Common myeloid progenitor, CD34-positive (primary cell): ENCODE results near the gene TCAP.
"Not testable (repeated sequence)": the region's sequence is repeated elsewhere in the genome, so short reads cannot be mapped to it uniquely, and the experiment has no call there.

Experiments
- CTCF ChIA-PET: fragments of 350-600 bp; sonication (Branson Sonifier 250); formaldehyde crosslinking; loops from one replicate; lab custom pipeline; 2021; ENCODE audit warnings: antibody characterized with exemption; lab: Charles Lee
- POLR2A ChIA-PET: fragments of 350-600 bp; sonication (Branson Sonifier 250); formaldehyde crosslinking; loops from one replicate; lab custom pipeline; 2021; ENCODE audit warnings: antibody characterized with exemption; lab: Charles Lee
- DNase-seq, 3 donors: peaks; one replicate each; pipeline versions ENCODE4 v3.0.0 to v3.0.0-alpha.2; 2013
- H3K27ac ChIP-seq, 2 experiments: 1 replicate in 1 of 2; 2 replicates in 1 of 2; pipeline ENCODE4 v1.7.0; 2013; ENCODE audit warnings: inconsistent platforms in 2 of 2, low read length in 2 of 2, mild to moderate bottlenecking in 2 of 2, low read depth in 1 of 2, moderate library complexity in 1 of 2; ENCODE audit not compliant: severe bottlenecking in 2 of 2, insufficient read depth in 1 of 2, poor library complexity in 1 of 2
- H3K27me3 ChIP-seq, 5 experiments: replicated peaks in 2 of 5; 1 replicate in 3 of 5; 2 replicates in 2 of 5; pipeline versions ENCODE4 v1.6.1 to v1.7.0; 2013; ENCODE audit warnings: low read length in 4 of 5, mild to moderate bottlenecking in 2 of 5, moderate library complexity in 2 of 5, inconsistent platforms in 1 of 5; ENCODE audit not compliant: insufficient read depth in 5 of 5, control insufficient read depth in 4 of 5
- H3K36me3 ChIP-seq, 4 experiments: 1 replicate in 2 of 4; 2 replicates in 2 of 4; pipeline versions ENCODE4 v1.6.1 to v1.7.0; 2013; ENCODE audit warnings: low read length in 3 of 4, control low read depth in 1 of 4, mild to moderate bottlenecking in 1 of 4; ENCODE audit not compliant: control insufficient read depth in 4 of 4, insufficient read depth in 4 of 4
- H3K4me1 ChIP-seq, 4 experiments: 1 replicate in 3 of 4; 2 replicates in 1 of 4; pipeline versions ENCODE4 v1.6.1 to v1.7.1; 2013; ENCODE audit warnings: low read length in 3 of 4, mild to moderate bottlenecking in 3 of 4, control low read depth in 1 of 4, inconsistent platforms in 1 of 4, moderate library complexity in 1 of 4; ENCODE audit not compliant: control insufficient read depth in 4 of 4, insufficient read depth in 4 of 4; ENCODE audit errors: control extremely low read depth in 1 of 4
- H3K4me3 ChIP-seq, 7 experiments: 1 replicate in 4 of 7; 2 replicates in 3 of 7; pipeline versions ENCODE4 v1.5.1 to v1.7.0; 2013; ENCODE audit warnings: mild to moderate bottlenecking in 7 of 7, low read length in 6 of 7, moderate library complexity in 6 of 7, inconsistent platforms in 2 of 7, low read depth in 2 of 7, control low read depth in 1 of 7; ENCODE audit not compliant: insufficient read depth in 4 of 7, control insufficient read depth in 1 of 7; ENCODE audit errors: extremely low read depth in 1 of 7
- H3K9me3 ChIP-seq, 5 experiments: 1 replicate in 4 of 5; 2 replicates in 1 of 5; pipeline versions ENCODE4 v1.6.1 to v1.7.1; 2013; ENCODE audit warnings: low read length in 4 of 5, mild to moderate bottlenecking in 2 of 5, inconsistent platforms in 1 of 5, low read depth in 1 of 5, moderate library complexity in 1 of 5; ENCODE audit not compliant: control insufficient read depth in 4 of 5, insufficient read depth in 2 of 5; ENCODE audit errors: control extremely low read depth in 1 of 5
- WGBS: methylation state at CpG from one replicate; pipeline ENCODE4 v1.1.5; 2013; ENCODE audit not compliant: insufficient coverage; 5-methylcytosine and 5-hydroxymethylcytosine counted together

TCAP gene

GRCh38 chr17:39709319-39709997 lies 44.3 kb downstream of the TCAP start:
- 94% methylated on average over 9 of the region's 14 CpGs for WGBS
- H3K4me3 ChIP-seq = no peak overlapping the region
- peaks cover 0 to 5% (median 0%) of the 10 kb centered on the region in 4 experiments for H3K4me1 ChIP-seq
- no peaks in the 10 kb centered on the region for H3K27me3 ChIP-seq
- DNase-seq = no peak
- H3K9me3 ChIP-seq = no peaks in the 10 kb centered on the region
- no peaks in the 10 kb centered on the region for H3K36me3 ChIP-seq
- no peak overlapping the region for H3K27ac ChIP-seq
- ChIA-PET CTCF (interaction anchor here (0.9 kb wide), 1 partner anchor 87 kb away, joined by 4 read pairs; no protein-coding TSS in a partner anchor), POLR2A (no interaction called here)

- no peak overlapping the region for H3K27ac ChIP-seq
- ChIA-PET POLR2A (interaction anchor here (0.6 kb wide), 1 partner anchor 27 kb away, joined by 5 read pairs; no protein-coding TSS in a partner anchor), CTCF (interaction anchor here (0.8 to 1.1 kb wide), 2 partner anchors 10 to 20 kb away, joined by 3 to 4 read pairs; partner anchors contain the start of gene MIEN1)
- 97% methylated on average over 19 of the region's 20 CpGs for WGBS
- no peaks in the 10 kb centered on the region for H3K9me3 ChIP-seq
- H3K4me1 ChIP-seq = peaks cover 0 to 5% (median 0%) of the 10 kb centered on the region in 4 experiments
- no peak overlapping the region for H3K4me3 ChIP-seq
- no peak for DNase-seq
- no peaks in the 10 kb centered on the region for H3K36me3 ChIP-seq
- H3K27me3 ChIP-seq = no peaks in the 10 kb centered on the region
Measured at GRCh38 chr17:39709998-39710964, 45.1 kb downstream of the TCAP start.

- not testable (repeated sequence) for DNase-seq, H3K36me3 ChIP-seq, H3K9me3 ChIP-seq, H3K27me3 ChIP-seq, H3K4me1 ChIP-seq, H3K4me3 ChIP-seq, H3K27ac ChIP-seq
- WGBS = over 99% methylated on average over 10 of the region's 11 CpGs
- ChIA-PET POLR2A (interaction anchor here (0.6 kb wide), 1 partner anchor 26 kb away, joined by 5 read pairs; no protein-coding TSS in a partner anchor), CTCF (interaction anchor here (0.8 to 1.1 kb wide), 2 partner anchors 9 to 19 kb away, joined by 3 to 4 read pairs; partner anchors contain the start of gene MIEN1)
Measured at GRCh38 chr17:39711071-39711470, 45.9 kb downstream of the TCAP start.

- CTCF ChIA-PET = interaction anchor here (0.7 kb wide), 1 partner anchor 12 kb away, joined by 3 read pairs; no protein-coding TSS in a partner anchor
- WGBS = 97% methylated on average over 7 of the region's 10 CpGs
- DNase-seq = no peak
- Histone ChIP-seq H3K27ac (no peak overlapping the region), H3K4me1 (peaks cover 0 to 5% (median 0%) of the 10 kb centered on the region in 4 experiments), H3K4me3 (no peak overlapping the region), H3K36me3 (no peaks in the 10 kb centered on the region), H3K9me3 (no peaks in the 10 kb centered on the region), H3K27me3 (no peaks in the 10 kb centered on the region)
- POLR2A ChIA-PET = no interaction called here
Measured at GRCh38 chr17:39711851-39712250, 46.7 kb downstream of the TCAP start.

GRCh38 chr17:39714234-39714633 lies 49.1 kb downstream of the TCAP start:
- Histone ChIP-seq H3K9me3 (no peaks in the 10 kb centered on the region), H3K4me1 (no peaks in the 10 kb centered on the region), H3K27ac (no peak overlapping the region), H3K4me3 (no peak overlapping the region), H3K27me3 (no peaks in the 10 kb centered on the region), H3K36me3 (no peaks in the 10 kb centered on the region)
- 87% methylated on average over 3 of the region's 4 CpGs for WGBS
- ChIA-PET POLR2A (no interaction called here), CTCF (interaction anchor here (0.8 kb wide), 1 partner anchor 9 kb away, joined by 3 read pairs; no protein-coding TSS in a partner anchor)
- no peak for DNase-seq

- DNase-seq = no peak
- POLR2A ChIA-PET = no interaction called here
- no peak overlapping the region for H3K27ac ChIP-seq
- H3K27me3 ChIP-seq = no peaks in the 10 kb centered on the region
- CTCF ChIA-PET = no interaction called here
- H3K36me3 ChIP-seq = no peaks in the 10 kb centered on the region
- no peaks in the 10 kb centered on the region for H3K4me1 ChIP-seq
- no peak overlapping the region for H3K4me3 ChIP-seq
- no peaks in the 10 kb centered on the region for H3K9me3 ChIP-seq
- 96% methylated on average over 12 of the region's 18 CpGs for WGBS
Measured at GRCh38 chr17:39715375-39716072, 50.4 kb downstream of the TCAP start.
